Endodermal cell (in vitro differentiated cells): ENCODE results near the gene RCAN2. TPM values are rescaled to one million over a fixed set of nuclear protein-coding genes. Genes with fewer than 3 reads are reported as not detected.

ENCODE experiments used
- DNase-seq: peaks from one replicate; pipeline ENCODE4 v3.0.0-alpha.2; 2017
- H3K27ac ChIP-seq: 2 replicates; pipeline ENCODE4 v1.5.1; 2013; ENCODE audit warnings: mild to moderate bottlenecking, low read depth, low read length, moderate library complexity
- H3K27me3 ChIP-seq: 2 replicates; pipeline ENCODE4 v1.6.1; 2013; ENCODE audit warnings: mild to moderate bottlenecking, low read length, moderate library complexity; ENCODE audit not compliant: insufficient read depth, control insufficient read depth, poor library complexity, severe bottlenecking
- H3K36me3 ChIP-seq: 2 replicates; pipeline ENCODE4 v1.7.0; 2013; ENCODE audit warnings: mild to moderate bottlenecking, low read length, moderate library complexity; ENCODE audit not compliant: control insufficient read depth, insufficient read depth
- H3K4me1 ChIP-seq: one replicate; pipeline ENCODE4 v1.7.0; 2013; ENCODE audit warnings: low read length; ENCODE audit not compliant: control insufficient read depth, insufficient read depth
- H3K4me3 ChIP-seq: 2 replicates; pipeline ENCODE4 v1.5.1; 2013; ENCODE audit warnings: mild to moderate bottlenecking, low read length, moderate library complexity
- H3K9ac ChIP-seq: 2 replicates; pipeline ENCODE4 v1.6.1; 2013; ENCODE audit warnings: mild to moderate bottlenecking, low read length, moderate library complexity; ENCODE audit not compliant: poor library complexity, severe bottlenecking; ENCODE audit errors: extremely low read depth
- H3K9me3 ChIP-seq: 2 replicates; pipeline ENCODE4 v1.6.1; 2013; ENCODE audit warnings: mild to moderate bottlenecking, low read length, moderate library complexity; ENCODE audit not compliant: control insufficient read depth
- H3K27ac Mint-ChIP-seq: 2 replicates; pipeline ENCODE4 v1.8.0; 2020; ENCODE audit warnings: mixed read lengths
- H3K27me3 Mint-ChIP-seq: 2 replicates; pipeline ENCODE4 v1.8.0; 2021; ENCODE audit warnings: mild to moderate bottlenecking, mixed read lengths; ENCODE audit not compliant: insufficient read depth
- H3K36me3 Mint-ChIP-seq: 2 replicates; pipeline ENCODE4 v1.8.0; 2020; ENCODE audit warnings: low read depth, mixed read lengths
- H3K4me1 Mint-ChIP-seq: 2 replicates; pipeline ENCODE4 v1.8.0; 2020; ENCODE audit warnings: mixed read lengths
- H3K4me3 Mint-ChIP-seq: 2 replicates; pipeline ENCODE4 v1.8.0; 2020; ENCODE audit warnings: mild to moderate bottlenecking, moderate library complexity, mixed read lengths
- H3K9me3 Mint-ChIP-seq: 2 replicates; pipeline ENCODE4 v1.8.0; 2020; ENCODE audit warnings: mild to moderate bottlenecking, mixed read lengths
- WGBS, 2 experiments: methylation state at CpG; one replicate each; pipeline versions ENCODE4 v1.1.5 to v1.1.7; 2013; ENCODE audit warnings: missing lambda C conversion rate in 2 of 2, mixed read lengths in 1 of 2; ENCODE audit not compliant: insufficient coverage in 1 of 2, insufficient read length in 1 of 2; 5-methylcytosine and 5-hydroxymethylcytosine counted together
- total RNA-seq, 2 donors: library from RNA; stranded (reverse); fragmentation: NEBNext Ultra II Directional in 1 of 2; extraction: Animal tissue kit (Norgen Biotek cat#: 25700) in 1 of 2; gene quantifications; 2 replicates in 1 of 2; 3 replicates in 1 of 2; pipeline ENCODE4 v1.2.1, GENCODE V29; 2021
- TF ChIP-seq, protein P1 (sequence below): fragments of 200-600 bp; sonication (generic); conservative IDR thresholded peaks from 2 replicates; pipeline ENCODE4 v1.5.0; 2021; ENCODE audit warnings: antibody characterized with exemption, mild to moderate bottlenecking

The RCAN2 gene
- total RNA-seq, 2 donors from 2014 or later = 15.7 to 16.7 TPM

GRCh38 chr6:46412662-46413061 lies 78.6 kb downstream of the RCAN2 start:
- no peaks in the 10 kb centered on the region for H3K4me1 ChIP-seq
- Mint-ChIP-seq H3K27me3 (no peaks in the 10 kb centered on the region), H3K4me1 (peaks cover 5% of the 10 kb centered on the region), H3K9me3 (no peaks in the 10 kb centered on the region), H3K27ac (no peak overlapping the region), H3K36me3 (no peaks in the 10 kb centered on the region), H3K4me3 (no peak overlapping the region)
- no peak overlapping the region for H3K4me3 ChIP-seq
- no peak overlapping the region for H3K9ac ChIP-seq
- H3K27ac ChIP-seq = no peak overlapping the region
- H3K9me3 ChIP-seq = no peaks in the 10 kb centered on the region
- DNase-seq = no peak
- 43 to 73% methylated on average over 1 to 2 of the region's 2 CpGs for WGBS, 2 experiments
- TF ChIP-seq, protein P1, sequence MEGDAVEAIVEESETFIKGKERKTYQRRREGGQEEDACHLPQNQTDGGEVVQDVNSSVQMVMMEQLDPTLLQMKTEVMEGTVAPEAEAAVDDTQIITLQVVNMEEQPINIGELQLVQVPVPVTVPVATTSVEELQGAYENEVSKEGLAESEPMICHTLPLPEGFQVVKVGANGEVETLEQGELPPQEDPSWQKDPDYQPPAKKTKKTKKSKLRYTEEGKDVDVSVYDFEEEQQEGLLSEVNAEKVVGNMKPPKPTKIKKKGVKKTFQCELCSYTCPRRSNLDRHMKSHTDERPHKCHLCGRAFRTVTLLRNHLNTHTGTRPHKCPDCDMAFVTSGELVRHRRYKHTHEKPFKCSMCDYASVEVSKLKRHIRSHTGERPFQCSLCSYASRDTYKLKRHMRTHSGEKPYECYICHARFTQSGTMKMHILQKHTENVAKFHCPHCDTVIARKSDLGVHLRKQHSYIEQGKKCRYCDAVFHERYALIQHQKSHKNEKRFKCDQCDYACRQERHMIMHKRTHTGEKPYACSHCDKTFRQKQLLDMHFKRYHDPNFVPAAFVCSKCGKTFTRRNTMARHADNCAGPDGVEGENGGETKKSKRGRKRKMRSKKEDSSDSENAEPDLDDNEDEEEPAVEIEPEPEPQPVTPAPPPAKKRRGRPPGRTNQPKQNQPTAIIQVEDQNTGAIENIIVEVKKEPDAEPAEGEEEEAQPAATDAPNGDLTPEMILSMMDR = peak; percentile 34
- H3K27me3 ChIP-seq = no peaks in the 10 kb centered on the region
- H3K36me3 ChIP-seq = no peaks in the 10 kb centered on the region

DNA sequence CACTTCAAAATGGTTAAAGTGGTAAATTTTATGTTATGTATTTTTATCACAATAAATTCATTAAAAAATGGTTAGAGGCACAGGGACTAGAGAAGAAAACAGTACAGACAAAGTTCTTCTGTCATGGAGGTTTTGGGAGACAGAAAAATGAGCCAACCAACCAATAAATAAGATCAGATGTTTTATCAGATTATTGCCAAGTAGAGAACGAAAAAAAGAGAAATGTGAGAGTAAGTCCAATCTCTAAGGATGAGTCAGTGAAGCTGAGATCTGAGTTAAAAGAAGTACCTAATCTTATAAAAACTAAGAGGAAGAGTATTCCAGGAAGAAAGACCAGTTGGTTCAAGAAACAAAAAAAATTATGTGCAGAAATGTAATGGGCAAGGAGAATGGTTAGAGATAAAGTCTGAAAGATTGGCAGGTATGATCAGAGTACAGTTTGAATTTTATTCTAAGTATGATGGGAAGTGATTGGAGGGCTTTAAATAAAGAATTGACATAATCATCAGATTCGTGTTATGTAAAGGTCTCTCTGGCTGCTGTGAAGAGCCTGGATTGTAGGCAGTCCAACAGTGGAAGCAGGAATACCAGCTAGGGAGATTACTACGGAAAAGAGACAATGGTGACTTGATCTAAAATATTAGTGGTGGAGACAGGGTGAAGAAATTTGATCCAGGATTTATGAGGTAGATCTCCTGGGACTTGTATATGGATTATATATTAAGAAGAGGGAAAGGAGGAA lies 79.6 kb downstream of the RCAN2 start:
- H3K9ac ChIP-seq = no peak overlapping the region
- H3K27ac Mint-ChIP-seq = no peak overlapping the region
- no peaks in the 10 kb centered on the region for H3K4me1 ChIP-seq
- H3K4me1 Mint-ChIP-seq = peaks cover 5% of the 10 kb centered on the region
- no peaks in the 10 kb centered on the region for H3K36me3 Mint-ChIP-seq
- no peak overlapping the region for H3K4me3 ChIP-seq
- H3K9me3 Mint-ChIP-seq = no peaks in the 10 kb centered on the region
- H3K36me3 ChIP-seq = no peaks in the 10 kb centered on the region
- H3K9me3 ChIP-seq = no peaks in the 10 kb centered on the region
- no peak for DNase-seq
- no peak overlapping the region for H3K4me3 Mint-ChIP-seq
- H3K27me3 ChIP-seq = no peaks in the 10 kb centered on the region
- no peak overlapping the region for H3K27ac ChIP-seq
- WGBS, 2 experiments = 79 to 85% methylated on average over 3 of the region's 3 CpGs
- TF ChIP-seq, protein P1 = no peak
- H3K27me3 Mint-ChIP-seq = no peaks in the 10 kb centered on the region

DNA sequence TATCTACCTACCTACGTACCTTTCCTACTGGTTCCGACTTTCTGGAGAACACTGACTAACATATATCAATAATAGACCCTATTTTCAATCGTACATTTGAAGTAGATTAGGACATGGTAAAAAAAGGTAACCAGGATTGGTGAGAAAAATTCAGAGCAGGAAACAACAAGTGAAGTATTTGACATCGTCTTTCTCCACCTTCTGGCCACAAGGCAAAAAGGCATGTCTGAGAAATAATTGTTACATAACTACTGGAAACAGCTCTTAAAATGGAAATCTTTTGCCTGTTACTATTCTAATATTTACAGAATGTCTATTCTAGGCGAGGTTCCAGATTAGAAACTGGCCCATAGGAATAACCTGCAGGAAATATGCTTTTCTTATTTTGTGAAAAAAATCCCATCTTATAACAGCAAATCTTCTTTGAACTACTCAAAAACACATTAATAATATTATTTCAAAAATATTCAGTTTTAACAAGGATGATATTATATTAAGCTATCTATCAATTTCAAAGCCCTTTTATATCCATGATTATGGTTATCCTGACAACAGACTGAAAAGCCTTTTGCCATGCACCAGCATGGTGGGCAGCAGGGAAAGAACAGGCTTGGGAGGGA lies 80.8 kb downstream of the RCAN2 start:
- H3K9me3 ChIP-seq = no peaks in the 10 kb centered on the region
- no peaks in the 10 kb centered on the region for H3K27me3 ChIP-seq
- WGBS, 2 experiments = 0 to 26% methylated on average over 1 to 5 of the region's 5 CpGs
- H3K4me3 ChIP-seq = no peak overlapping the region
- no peak overlapping the region for H3K9ac ChIP-seq
- H3K4me1 Mint-ChIP-seq = peaks cover 4% of the 10 kb centered on the region
- no peak overlapping the region for H3K27ac Mint-ChIP-seq
- H3K4me1 ChIP-seq = no peaks in the 10 kb centered on the region
- no peak for DNase-seq
- H3K4me3 Mint-ChIP-seq = no peak overlapping the region
- H3K36me3 Mint-ChIP-seq = no peaks in the 10 kb centered on the region
- TF ChIP-seq, protein P1 = peak; percentile 80
- no peaks in the 10 kb centered on the region for H3K36me3 ChIP-seq
- H3K9me3 Mint-ChIP-seq = no peaks in the 10 kb centered on the region
- no peaks in the 10 kb centered on the region for H3K27me3 Mint-ChIP-seq
- no peak overlapping the region for H3K27ac ChIP-seq
